Endothelial cell of umbilical vein (primary cell): ENCODE measurements around the gene CEP85.

Experiments
- CTCF ChIP-seq, 2 donors: IDR thresholded peaks; 1 replicate in 1 of 2; 2 replicates in 1 of 2; pipeline ENCODE4 v1.5.1; 2011; ENCODE audit warnings: low read length in 2 of 2, mild to moderate bottlenecking in 2 of 2, moderate library complexity in 2 of 2, control low read depth in 1 of 2, inconsistent platforms in 1 of 2, low read depth in 1 of 2; ENCODE audit not compliant: insufficient read depth in 1 of 2; ENCODE audit errors: extremely low read depth in 1 of 2
- JUN ChIP-seq: IDR thresholded peaks from 2 replicates; pipeline ENCODE4 v1.6.1; 2011; ENCODE audit warnings: borderline replicate concordance, low read depth; ENCODE audit not compliant: insufficient read length, insufficient read depth

DNA sequence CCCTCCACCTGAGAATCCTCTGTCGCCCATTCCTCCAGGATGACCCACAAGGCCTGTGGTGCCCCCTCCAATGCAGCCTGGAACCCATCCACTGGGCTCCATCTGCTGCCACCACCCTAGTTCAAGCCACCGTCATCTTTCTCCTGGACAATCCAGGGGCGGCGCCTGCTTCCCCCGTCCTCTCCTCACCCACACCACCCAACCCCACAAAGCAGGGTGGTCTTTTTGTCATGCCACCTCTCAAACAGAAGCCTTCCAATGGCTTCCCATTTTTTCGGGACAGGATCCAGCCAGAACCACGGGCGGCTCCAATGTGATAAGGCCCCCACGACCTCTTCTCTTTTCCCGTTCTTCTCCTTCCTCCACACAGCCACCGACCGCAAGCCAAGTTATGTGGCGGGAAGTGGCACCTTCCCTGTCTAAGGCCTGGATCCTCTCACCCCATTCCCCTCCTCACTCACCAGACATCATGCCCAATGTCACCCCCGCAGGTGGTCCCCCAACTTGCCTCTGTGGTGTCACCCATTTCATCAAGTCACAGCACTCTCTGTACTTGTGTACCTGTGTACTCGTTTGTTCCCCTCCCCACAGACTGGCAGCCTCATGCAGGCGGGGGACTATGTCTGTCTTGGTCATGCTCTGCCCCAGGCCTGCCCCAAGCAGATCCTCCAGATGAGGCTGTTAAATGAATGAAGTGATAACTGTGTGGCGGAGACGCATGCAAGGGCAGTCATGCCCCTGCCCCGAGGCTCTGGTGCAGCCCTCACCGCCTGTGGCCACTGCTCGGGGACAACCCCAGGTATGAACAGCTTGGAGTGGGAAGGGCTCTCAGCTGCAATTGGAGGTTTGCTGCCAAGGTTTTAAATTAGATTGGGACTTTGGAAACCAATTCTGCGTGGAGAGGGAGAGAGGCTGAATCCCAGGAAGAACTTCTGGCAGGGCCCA is 61.5 kb downstream of the CEP85 start:
- no peak for TF ChIP-seq JUN
- TF ChIP-seq CTCF (IDR thresholded peaks at IDR 0.05; ENCODE audit: extremely low read depth in 1 of 2, insufficient read depth in 1 of 2, low read depth in 1 of 2, low read length in 2 of 2) = no peak
